Caco-2 (cell line): Measurements from ENCODE around the gene TXNRD2. TPM values are rescaled to one million over a fixed set of nuclear protein-coding genes. Genes with fewer than 3 reads are reported as not detected.
"Not testable (repeated sequence)": the region's sequence is repeated elsewhere in the genome, so short reads cannot be mapped to it uniquely, and the experiment has no call there.

ENCODE experiments used
- BruUV-seq: library from RNA; stranded (reverse); fragments of 400-500 nt; replicated peaks from 2 replicates; lab custom pipeline; 2021; lab: Mats Ljungman, UMichigan
- CTCF ChIA-PET: fragments of 300-600 bp; sonication (Branson Sonifier 250); formaldehyde crosslinking; loops from one replicate; lab custom pipeline; 2022; ENCODE audit warnings: antibody characterized with exemption; lab: Charles Lee
- POLR2A ChIA-PET: fragments of 300-600 bp; sonication (Branson Sonifier 250); formaldehyde crosslinking; loops from one replicate; lab custom pipeline; 2022; ENCODE audit warnings: antibody characterized with exemption; lab: Charles Lee
- DNase-seq, 2 experiments: peaks; one replicate each; pipeline versions ENCODE4 v3.0.0 to v3.0.0-alpha.2; 2020 to 2022
- H3K27me3 ChIP-seq: replicated peaks from 2 replicates; pipeline ENCODE4 v1.6.0; 2011; ENCODE audit warnings: low read length; ENCODE audit not compliant: control insufficient read depth, insufficient read depth
- H3K36me3 ChIP-seq: 2 replicates; pipeline ENCODE4 v1.5.1; 2011; ENCODE audit warnings: low read length; ENCODE audit not compliant: control insufficient read depth, insufficient read depth
- H3K4me1 ChIP-seq: fragments of 250-450 bp; sonication (Bioruptor Pico); 2 replicates; pipeline ENCODE4 v1.5.1; 2020; ENCODE audit warnings: mild to moderate bottlenecking
- H3K4me3 ChIP-seq: 2 replicates; pipeline ENCODE4 v1.5.1; 2011; ENCODE audit warnings: low read depth, mild to moderate bottlenecking, control low read depth, low read length
- H3K9me3 ChIP-seq: fragments of 250-450 bp; sonication (Bioruptor Pico); 2 replicates; pipeline ENCODE4 v1.5.1; 2020; ENCODE audit warnings: mild to moderate bottlenecking, moderate library complexity
- H3K27ac Mint-ChIP-seq: one replicate; pipeline ENCODE4 v1.8.0; 2022; ENCODE audit warnings: mixed read lengths; ENCODE audit not compliant: unreplicated experiment
- H3K27me3 Mint-ChIP-seq: one replicate; pipeline ENCODE4 v1.8.0; 2022; ENCODE audit warnings: mixed read lengths; ENCODE audit not compliant: insufficient read depth, unreplicated experiment
- H3K36me3 Mint-ChIP-seq: one replicate; pipeline ENCODE4 v1.8.0; 2022; ENCODE audit warnings: mild to moderate bottlenecking, mixed read lengths; ENCODE audit not compliant: insufficient read depth, unreplicated experiment
- H3K4me1 Mint-ChIP-seq: one replicate; pipeline ENCODE4 v1.8.0; 2022; ENCODE audit warnings: low read depth, mixed read lengths; ENCODE audit not compliant: unreplicated experiment
- H3K4me3 Mint-ChIP-seq: one replicate; pipeline ENCODE4 v1.8.0; 2022; ENCODE audit warnings: mild to moderate bottlenecking, moderate library complexity, mixed read lengths; ENCODE audit not compliant: unreplicated experiment
- H3K9me3 Mint-ChIP-seq: one replicate; pipeline ENCODE4 v1.8.0; 2022; ENCODE audit warnings: mixed read lengths; ENCODE audit not compliant: unreplicated experiment
- CTCF ChIP-seq, 2 experiments: fragments of 200-600 bp in 1 of 2; IDR thresholded peaks; 1 replicate in 1 of 2; 2 replicates in 1 of 2; pipeline versions ENCODE4 v1.5.1 to v1.8.0; 2011 to 2022; ENCODE audit warnings: antibody characterized with exemption in 1 of 2, control low read depth in 1 of 2, inconsistent platforms in 1 of 2, low read depth in 1 of 2, low read length in 1 of 2, mild to moderate bottlenecking in 1 of 2, moderate library complexity in 1 of 2; ENCODE audit not compliant: insufficient read depth in 1 of 2, severe bottlenecking in 1 of 2, unreplicated experiment in 1 of 2
- intact Hi-C: fragments of 100-400 bp; cut with micrococcal nuclease; formaldehyde crosslinking; loops from one replicate; pipeline ENCODE4 v1.10.0; 2022; ENCODE audit not compliant: unreplicated experiment
- total RNA-seq: library from RNA; stranded (reverse); gene quantifications from 2 replicates; pipeline ENCODE4 v1.2.3, GENCODE V29; 2022

The TXNRD2 gene
- total RNA-seq, 1 experiment from 2014 or later = 44.8 TPM

GRCh38 chr22:19884161-19884953, 57.3 kb downstream of the TXNRD2 start:
- BruUV-seq = no TSS peak
- Histone ChIP-seq H3K27me3 (no peaks in the 10 kb centered on the region), H3K4me3 (no peak overlapping the region), H3K9me3 (no peaks in the 10 kb centered on the region), H3K4me1 (peaks cover 38% of the 10 kb centered on the region), H3K36me3 (no peaks in the 10 kb centered on the region; the same call in 1 of the 2 replicates)
- H3K4me3 Mint-ChIP-seq = no peak overlapping the region
- ChIA-PET POLR2A (no interaction called here), CTCF (interaction anchor here (1.0 to 1.5 kb wide), 2 partner anchors 26 to 34 kb away, joined by 3 read pairs; no protein-coding TSS in a partner anchor)
- no peak overlapping the region for H3K27ac Mint-ChIP-seq
- H3K4me1 Mint-ChIP-seq = peaks cover 13% of the 10 kb centered on the region
- intact Hi-C loops = no loop called here
- H3K9me3 Mint-ChIP-seq = no peaks in the 10 kb centered on the region
- peak in 1 of 2 experiments; percentile 25 for DNase-seq
- no peak for TF ChIP-seq CTCF (IDR thresholded peaks at IDR 0.05; ENCODE audit: insufficient read depth in 1 of 2, low read depth in 1 of 2, low read length in 1 of 2, severe bottlenecking in 1 of 2, unreplicated experiment in 1 of 2)
- peaks cover 22% of the 10 kb centered on the region for H3K36me3 Mint-ChIP-seq
- H3K27me3 Mint-ChIP-seq = no peaks in the 10 kb centered on the region

- H3K4me3 ChIP-seq, CTCF ChIA-PET, H3K4me3 Mint-ChIP-seq, POLR2A ChIA-PET, BruUV-seq, H3K9me3 ChIP-seq, H3K27me3 ChIP-seq, H3K9me3 Mint-ChIP-seq, H3K36me3 ChIP-seq, intact Hi-C loops, H3K27me3 Mint-ChIP-seq: not testable (repeated sequence)
- peaks cover 38% of the 10 kb centered on the region for H3K4me1 ChIP-seq
- H3K36me3 Mint-ChIP-seq = peaks cover 22% of the 10 kb centered on the region
- H3K27ac Mint-ChIP-seq = peak overlapping the region; percentile 100
- H3K4me1 Mint-ChIP-seq = peaks cover 13% of the 10 kb centered on the region
- peak in 1 of 2 experiments; percentile 7 for DNase-seq
Measured at GRCh38 chr22:19883446-19883845, 58.2 kb downstream of the TXNRD2 start.

- no peaks in the 10 kb centered on the region; the same call in 1 of the 2 replicates for H3K36me3 ChIP-seq
- peaks cover 13% of the 10 kb centered on the region for H3K4me1 Mint-ChIP-seq
- H3K4me3 Mint-ChIP-seq = peak overlapping the region; percentile 72
- peaks cover 26% of the 10 kb centered on the region for H3K36me3 Mint-ChIP-seq
- BruUV-seq = TSS peak; percentile 94
- no peaks in the 10 kb centered on the region for H3K9me3 ChIP-seq
- H3K4me1 ChIP-seq = peaks cover 38% of the 10 kb centered on the region
- POLR2A ChIA-PET = no interaction called here
- H3K9me3 Mint-ChIP-seq = no peaks in the 10 kb centered on the region
- H3K27me3 ChIP-seq = no peaks in the 10 kb centered on the region
- no peak overlapping the region for H3K4me3 ChIP-seq
- intact Hi-C loops = no loop called here
- H3K27ac Mint-ChIP-seq = peak overlapping the region; percentile 100
- TF ChIP-seq CTCF (IDR thresholded peaks at IDR 0.05; ENCODE audit: insufficient read depth in 1 of 2, low read depth in 1 of 2, low read length in 1 of 2, severe bottlenecking in 1 of 2, unreplicated experiment in 1 of 2) = no peak
- peak in 1 of 2 experiments; percentile 33 for DNase-seq
- no peaks in the 10 kb centered on the region for H3K27me3 Mint-ChIP-seq
- CTCF ChIA-PET = no interaction called here
Measured at GRCh38 chr22:19882446-19883381, 58.9 kb downstream of the TXNRD2 start.
